Vagina (tissue), 2 donors: ENCODE measurements around the gene PPARA.
"Not testable (repeated sequence)": the region's sequence is repeated elsewhere in the genome, so short reads cannot be mapped to it uniquely, and the experiment has no call there.

Source experiments
- CTCF ChIP-seq, 3 experiments: fragments of 450-650 bp in 2 of 3; fragments of 200-600 bp in 1 of 3; sonication (generic) in 1 of 3; IDR thresholded peaks; one replicate each; pipeline ENCODE4 v1.5.1; 2017 to 2019; ENCODE audit warnings: antibody characterized with exemption in 3 of 3, mild to moderate bottlenecking in 2 of 3, moderate library complexity in 2 of 3
- POLR2A ChIP-seq, 2 donors: fragments of 450-650 bp; IDR thresholded peaks; one replicate each; pipeline ENCODE4 v1.6.1; 2017; ENCODE audit warnings: antibody characterized with exemption in 2 of 2, mild to moderate bottlenecking in 2 of 2, moderate library complexity in 2 of 2

DNA sequence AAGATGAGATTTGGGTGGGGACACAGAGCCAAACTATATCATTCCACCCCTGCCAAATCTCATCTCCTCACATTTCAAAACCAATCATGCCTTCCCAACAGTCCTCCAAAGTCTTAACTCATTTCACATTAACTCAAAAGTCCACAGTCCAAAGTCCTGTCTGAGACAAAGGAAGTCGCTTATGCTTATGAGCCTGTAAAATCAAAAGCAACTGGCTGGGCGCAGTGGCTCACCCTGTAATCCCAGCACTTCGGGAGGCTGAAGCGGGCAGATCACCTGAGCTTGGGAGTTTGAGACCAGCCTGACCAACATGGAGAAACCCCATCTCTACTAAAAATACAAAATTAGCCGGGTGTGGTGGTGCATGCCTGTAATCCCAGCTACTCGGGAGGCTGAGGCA is 114.2 kb downstream of the PPARA start:
- TF ChIP-seq CTCF, POLR2A (IDR thresholded peaks at IDR 0.05): not testable (repeated sequence)
